ENCODE measurements around the gene WFIKKN1. TPM values are rescaled to one million over a fixed set of nuclear protein-coding genes. Genes with fewer than 3 reads are reported as not detected.

The WFIKKN1 gene
- total and polyA plus RNA-seq, 2 of the 13 experiments (the other 11 are each of a cell fraction or from before 2014, with no cell fraction given), result 1.7 to 4.9 TPM

GRCh38 chr16:588889-589657 is 41.7 kb upstream of the WFIKKN1 start (continued):
- TF ChIP-seq CHCHD3 (CRISPR knock-in tag; IDR thresholded peaks at IDR 0.05), result no peak
- TF ChIP-seq ZNF772 (CRISPR knock-in tag; IDR thresholded peaks at IDR 0.05), result peak; percentile 30; the same call in 1 of the 2 replicates
- no peak for TF ChIP-seq EHMT2 (IDR thresholded peaks at IDR 0.05; ENCODE audit: borderline replicate concordance, low read depth, low read length)
- peak; percentile 86; the same call in 1 of the 2 replicates for TF ChIP-seq ZNF710 (CRISPR knock-in tag; IDR thresholded peaks at IDR 0.05; ENCODE audit: borderline replicate concordance)
- TF ChIP-seq CREBL2 (CRISPR knock-in tag; IDR thresholded peaks at IDR 0.05; ENCODE audit: borderline replicate concordance), result no peak
- no peak for TF ChIP-seq SMAD9 (CRISPR knock-in tag; IDR thresholded peaks at IDR 0.05)
- TF ChIP-seq ZNF597 (CRISPR knock-in tag; IDR thresholded peaks at IDR 0.05), result no peak
- no peak for TF ChIP-seq FIP1L1 (IDR thresholded peaks at IDR 0.05; ENCODE audit: borderline replicate concordance, insufficient read depth, low read depth, low read length)
- TF ChIP-seq ATF5 (CRISPR knock-in tag; IDR thresholded peaks at IDR 0.05; ENCODE audit: low read depth), result 0 out of 2 replicates have a peak, but pooled peaks have one; percentile 62
- TF ChIP-seq KDM6A (CRISPR knock-in tag; IDR thresholded peaks at IDR 0.05; ENCODE audit: low read depth), result no peak
- no peak for TF ChIP-seq MAFK (conservative IDR thresholded peaks at IDR 0.05 in 1 of 2, IDR thresholded peaks at IDR 0.05 in 1 of 2; ENCODE audit: low read length in 2 of 2)
- TF ChIP-seq ZBTB46 (CRISPR knock-in tag; IDR thresholded peaks at IDR 0.05; ENCODE audit: borderline replicate concordance), result 0 out of 2 replicates have a peak, but pooled peaks have one; percentile 9
- no peak for TF ChIP-seq FUBP1 (CRISPR knock-in tag; IDR thresholded peaks at IDR 0.05; ENCODE audit: borderline replicate concordance)
- no peak for TF ChIP-seq FOXM1 (CRISPR knock-in tag; IDR thresholded peaks at IDR 0.05)
- peak; percentile 38 for TF ChIP-seq JARID2 (CRISPR knock-in tag; IDR thresholded peaks at IDR 0.05; ENCODE audit: insufficient replicate concordance)
- TF ChIP-seq ETV5 (CRISPR knock-in tag; IDR thresholded peaks at IDR 0.05; ENCODE audit: borderline replicate concordance), result peak; percentile 41; the same call in 1 of the 2 replicates
- TF ChIP-seq KLF12 (CRISPR knock-in tag; IDR thresholded peaks at IDR 0.05; ENCODE audit: borderline replicate concordance), result peak; percentile 37; the same call in 1 of the 2 replicates
- 0 out of 2 replicates have a peak, but pooled peaks have one; percentile 8 for TF ChIP-seq ZBTB14 (CRISPR knock-in tag; IDR thresholded peaks at IDR 0.05)
